ENCODE measurements around the gene ADAMTSL4. TPM values are rescaled to one million over a fixed set of nuclear protein-coding genes. Genes with fewer than 3 reads are reported as not detected.

The ADAMTSL4 gene
- total and polyA plus RNA-seq, 9 of the 15 experiments (the other 6 are each of a cell fraction or from before 2014, with no cell fraction given) = 12.7 to 212 (median 35.6) TPM

GRCh38 chr1:150548632-150549495 is at the start of gene ADAMTSL4 (continued):
- TF ChIP-seq CEBPB (tag; IDR thresholded peaks at IDR 0.05) (peak; percentile 51), ZNF324 (CRISPR knock-in tag; IDR thresholded peaks at IDR 0.05) (no peak), ZFPM2 (CRISPR knock-in tag; IDR thresholded peaks at IDR 0.05) (no peak), ZSCAN29 (IDR thresholded peaks at IDR 0.05) (no peak; the same call in 1 of the 2 replicates), HMG20B (CRISPR knock-in tag; IDR thresholded peaks at IDR 0.05) (no peak), ESRRB (CRISPR knock-in tag; IDR thresholded peaks at IDR 0.05; ENCODE audit: borderline replicate concordance) (no peak), ZNF766 (CRISPR knock-in tag; conservative IDR thresholded peaks at IDR 0.05) (0 out of 2 replicates have a peak, but pooled peaks have one; percentile 43), MBD2 (IDR thresholded peaks at IDR 0.05; ENCODE audit: borderline replicate concordance, low read depth) (peak; percentile 50; the same call in 1 of the 2 replicates), ID3 (CRISPR knock-in tag; IDR thresholded peaks at IDR 0.05) (no peak), ID3 (tag; IDR thresholded peaks at IDR 0.05) (peak; percentile 57; the same call in 1 of the 2 replicates), CBFB (CRISPR knock-in tag; IDR thresholded peaks at IDR 0.05) (no peak), ATF1 (CRISPR knock-in tag; IDR thresholded peaks at IDR 0.05) (no peak), ATF1 (tag; IDR thresholded peaks at IDR 0.05) (peak; percentile 33; the same call in 1 of the 2 replicates), SAFB (IDR thresholded peaks at IDR 0.05; ENCODE audit: borderline replicate concordance, low read depth, low read length) (peak; percentile 70; the same call in 1 of the 2 replicates), CBX1 (IDR thresholded peaks at IDR 0.05; ENCODE audit: low read depth) (no peak; the same call in 1 of the 2 replicates), ZFP36 (IDR thresholded peaks at IDR 0.05; ENCODE audit: low read depth, low read length, partially characterized antibody) (no peak), SMAD4 (CRISPR knock-in tag; conservative IDR thresholded peaks at IDR 0.05) (peak; percentile 82), TRIM28 (IDR thresholded peaks at IDR 0.05) (no peak), NFATC3 (IDR thresholded peaks at IDR 0.05) (no peak), TRIM24 (IDR thresholded peaks at IDR 0.05) (no peak), ZNF354B (CRISPR knock-in tag; IDR thresholded peaks at IDR 0.05) (no peak), RFX5 (IDR thresholded peaks at IDR 0.05; ENCODE audit: low read depth, low read length) (no peak), ZBTB33 (CRISPR knock-in tag; IDR thresholded peaks at IDR 0.05) (no peak; the same call in none of the 2 replicates), HEY1 (CRISPR knock-in tag; IDR thresholded peaks at IDR 0.05; ENCODE audit: borderline replicate concordance) (no peak), ZNF165 (CRISPR knock-in tag; IDR thresholded peaks at IDR 0.05; ENCODE audit: borderline replicate concordance) (no peak), FOXM1 (IDR thresholded peaks at IDR 0.05; ENCODE audit: low read depth) (no peak), FOXM1 (CRISPR knock-in tag; IDR thresholded peaks at IDR 0.05; ENCODE audit: low read depth) (peak; percentile 76; the same call in 1 of the 2 replicates), ZNF134 (CRISPR knock-in tag; conservative IDR thresholded peaks at IDR 0.05) (no peak), ZNF232 (CRISPR knock-in tag; IDR thresholded peaks at IDR 0.05) (peak; percentile 47; the same call in 1 of the 2 replicates), ZNF707 (CRISPR knock-in tag; conservative IDR thresholded peaks at IDR 0.05) (no peak), LCOR (CRISPR knock-in tag; IDR thresholded peaks at IDR 0.05) (no peak), DPF2 (IDR thresholded peaks at IDR 0.05) (no peak)

All from K562 (cell line).